HTR-8/SVneo (cell line): ENCODE measurements around the gene LRRC8E.
A peak's percentile ranks its signal among the peaks of the same experiment; 100 is the strongest.

Experiments used
- DNase-seq: peaks from one replicate; pipeline ENCODE4 v3.0.0; 2011; ENCODE audit warnings: low spot score, mixed read lengths; ENCODE audit not compliant: insufficient read length
- FAIRE-seq: peaks from 2 replicates; lab custom pipeline; 2011; peaks lifted over from hg19 to GRCh38; lab: Jason Lieb, UNC

LRRC8E gene

DNA sequence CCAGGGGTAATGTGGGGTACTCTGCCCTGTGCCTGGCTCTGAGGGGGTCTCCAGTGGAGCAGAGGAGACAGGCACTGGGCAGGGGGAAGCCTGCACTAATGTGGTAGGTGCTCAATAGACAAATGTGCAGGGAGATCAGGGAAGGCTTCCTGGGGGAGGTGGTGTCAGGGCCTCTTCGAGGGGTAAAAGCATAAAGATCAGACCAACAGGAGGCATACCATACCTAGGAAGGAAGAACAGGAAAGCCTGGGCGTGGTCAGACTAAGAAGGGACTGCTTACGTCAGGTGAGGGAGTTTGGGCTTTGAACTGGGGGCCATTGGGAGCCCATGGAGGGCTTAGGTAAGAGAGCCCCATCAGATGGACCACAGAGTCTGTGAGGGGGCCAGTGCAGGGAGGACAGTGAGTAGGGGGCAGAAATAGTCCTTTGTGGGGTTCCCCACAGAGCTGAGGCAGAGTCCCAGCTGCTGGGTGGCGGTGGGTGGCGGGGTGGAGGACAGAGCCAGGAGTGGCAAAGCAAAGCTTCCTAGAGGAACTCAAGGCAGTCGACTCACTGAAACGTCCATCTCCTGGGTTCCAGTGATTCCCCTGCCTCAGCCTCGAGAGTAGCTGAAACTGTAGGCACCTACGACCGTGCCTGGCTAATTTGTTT lies 22.9 kb upstream of the LRRC8E start:
- FAIRE-seq (no peak), DNase-seq (no peak)

DNA sequence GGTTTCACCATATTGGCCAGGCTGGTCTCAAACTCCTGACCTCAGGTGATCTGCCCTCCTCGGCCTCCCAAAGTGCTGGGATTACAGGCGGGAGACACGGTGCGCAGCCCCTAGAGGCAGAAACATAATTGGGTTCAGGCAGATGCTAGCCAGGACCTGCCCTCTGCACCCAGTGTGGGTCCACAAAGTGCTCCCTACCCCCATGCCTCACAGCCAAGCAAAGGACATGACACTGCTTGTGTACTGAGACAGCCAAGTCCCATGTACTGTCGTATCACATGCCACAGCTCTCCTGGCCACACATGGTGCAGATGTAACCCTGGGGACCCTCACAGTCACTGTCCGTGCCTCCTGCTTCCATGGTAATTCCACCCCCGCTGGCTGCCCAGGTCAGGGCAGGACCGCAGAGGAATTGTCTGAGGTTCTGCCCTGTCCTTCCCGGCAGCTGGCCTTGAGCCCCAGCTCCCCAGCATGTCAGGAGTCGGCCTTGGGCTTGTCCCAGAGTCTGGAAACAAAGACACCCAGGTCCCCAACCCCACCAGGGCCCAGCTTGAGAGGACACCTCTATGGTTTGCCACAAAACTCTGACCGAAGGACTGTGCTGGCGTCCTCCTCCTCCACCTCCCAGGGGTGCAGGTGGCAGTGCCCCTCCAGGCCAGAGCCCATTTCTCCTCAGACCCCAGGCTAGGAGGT lies 21.8 kb upstream of the LRRC8E start:
- DNase-seq (no peak), FAIRE-seq (peak; percentile 42)

GRCh38 chr19:7867092-7867844 lies 21.0 kb upstream of the LRRC8E start:
- DNase-seq (no peak), FAIRE-seq (no peak)

GRCh38 chr19:7868326-7868670 lies 20.0 kb upstream of the LRRC8E start:
- DNase-seq (no peak), FAIRE-seq (no peak)

GRCh38 chr19:7868671-7869452 lies 19.4 kb upstream of the LRRC8E start:
- FAIRE-seq (peak; percentile 67), DNase-seq (peak; percentile 75)

- no peak for DNase-seq
- no peak for FAIRE-seq
These were observed 18.8 kb upstream of the LRRC8E start for GRCh38 chr19:7869453-7869909.

DNA sequence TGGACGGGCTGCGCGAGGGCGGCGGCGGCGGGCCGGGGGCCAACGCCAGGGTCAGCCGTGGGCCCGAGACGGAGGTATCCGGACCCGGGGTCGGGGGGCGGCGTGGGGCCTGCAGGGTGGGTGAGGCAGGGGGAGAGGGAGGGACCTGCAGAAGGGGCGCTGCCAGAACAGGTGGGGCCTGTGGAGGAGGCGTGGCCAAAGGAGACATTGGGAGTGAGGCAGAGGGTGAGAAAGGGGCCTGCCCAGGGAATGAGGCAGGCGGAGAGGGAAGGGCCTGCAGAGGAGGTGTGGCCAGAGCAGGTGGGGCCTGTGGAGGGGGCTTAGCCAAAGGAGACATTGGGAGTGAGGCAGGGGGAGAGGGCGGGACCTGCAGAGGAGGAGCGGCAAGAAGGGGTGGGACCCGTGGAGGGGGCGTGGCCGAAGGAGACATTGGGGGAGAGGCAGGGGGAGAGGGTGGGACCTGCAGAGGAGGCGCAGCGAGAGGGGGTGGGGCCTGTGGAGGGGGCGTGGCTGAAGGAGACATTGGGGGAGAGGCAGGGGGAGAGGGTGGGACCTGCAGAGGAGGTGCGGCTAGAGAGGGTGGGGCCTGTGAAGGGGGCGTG lies 18.3 kb upstream of the LRRC8E start:
- FAIRE-seq (no peak), DNase-seq (no peak)

DNA sequence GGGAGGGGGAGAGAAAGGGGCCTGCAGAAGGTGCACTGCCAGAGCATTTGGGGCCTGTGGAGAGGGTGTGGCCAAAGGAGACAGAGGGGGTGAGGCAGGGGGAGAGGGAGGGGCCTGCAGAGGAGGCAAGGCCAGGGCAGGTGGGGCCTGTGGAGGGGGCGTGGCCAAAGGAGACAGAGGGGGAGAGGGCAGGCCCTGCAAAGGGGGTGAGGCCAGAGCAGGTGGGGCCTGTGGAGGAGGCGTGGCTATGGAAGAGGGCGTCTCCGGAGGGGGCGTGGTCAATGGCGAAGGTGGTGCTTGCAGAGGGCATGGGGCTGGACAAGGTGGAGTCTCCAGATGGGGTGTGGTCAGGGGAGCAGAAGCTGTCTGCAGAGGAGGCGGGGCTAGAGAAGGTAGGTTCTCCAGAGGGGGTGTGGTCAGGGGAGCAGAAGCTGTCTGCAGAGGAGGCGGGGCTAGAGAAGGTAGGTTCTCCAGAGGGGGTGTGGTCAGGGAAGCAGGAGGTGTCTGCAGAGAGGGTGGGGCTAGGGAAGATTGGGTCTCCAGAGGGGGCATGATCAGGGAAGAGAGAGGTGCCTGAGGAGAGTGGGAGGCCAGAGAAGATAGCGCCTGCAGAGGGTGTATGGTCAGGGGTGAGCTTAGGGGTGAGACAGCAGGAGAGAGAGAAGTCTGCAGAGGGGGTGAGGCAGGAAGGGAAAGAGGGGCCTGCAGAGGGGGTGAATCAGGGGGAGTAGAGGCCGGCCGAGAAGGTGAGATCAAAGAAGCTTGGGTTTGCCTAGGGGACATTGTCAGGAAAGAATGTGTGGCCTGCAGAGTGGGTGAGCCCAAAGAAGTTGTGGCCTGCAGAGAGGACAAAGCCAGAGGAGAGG lies 17.5 kb upstream of the LRRC8E start:
- peak; percentile 55 for FAIRE-seq
- peak; percentile 51 for DNase-seq

DNA sequence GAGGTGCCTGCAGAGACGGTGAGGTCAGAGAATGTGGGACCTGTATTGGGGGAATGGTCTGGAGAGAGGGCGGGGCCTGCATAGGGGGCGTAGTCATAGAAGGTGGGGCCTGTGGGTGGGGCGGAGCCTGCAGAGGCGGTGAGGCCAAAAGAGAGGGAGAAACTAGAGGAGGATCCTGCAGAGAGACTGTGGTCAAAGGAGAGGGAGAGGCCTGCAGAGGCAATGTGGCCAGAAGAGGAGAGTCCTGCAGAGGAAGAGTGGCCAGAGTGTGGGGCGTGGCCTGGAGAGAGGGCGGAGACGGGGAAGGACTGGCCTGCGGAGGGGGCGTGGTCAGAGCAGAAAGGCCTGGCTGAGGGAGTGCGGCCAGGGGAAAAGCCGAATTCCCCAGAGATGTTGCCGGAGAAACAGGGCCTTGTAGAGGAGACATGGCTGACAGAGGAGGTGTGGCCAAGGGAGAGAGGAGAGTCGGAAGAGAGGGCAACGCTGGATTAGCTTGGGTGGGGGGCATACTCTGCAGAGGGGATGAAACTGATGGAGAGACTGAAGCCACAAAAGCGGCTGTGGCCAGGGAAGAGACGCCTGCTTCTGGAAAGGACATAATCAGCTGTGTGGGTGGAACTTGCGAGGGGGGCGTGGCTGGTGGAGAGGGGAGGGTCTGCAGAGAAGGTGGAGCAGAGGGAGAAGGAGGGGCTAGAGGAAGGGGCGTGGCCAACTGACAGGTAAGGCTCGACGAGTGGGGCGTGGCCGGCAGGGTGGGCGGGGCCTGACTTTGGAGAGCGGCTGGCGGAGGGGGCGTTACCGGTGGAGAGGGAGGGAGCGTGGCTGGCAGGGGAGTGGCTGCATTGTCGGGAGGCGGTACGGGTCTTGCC lies 16.6 kb upstream of the LRRC8E start:
- peak; percentile 81 for FAIRE-seq
- DNase-seq, result peak; percentile 80

- DNase-seq (no peak), FAIRE-seq (no peak)
These were observed 15.8 kb upstream of the LRRC8E start for GRCh38 chr19:7872306-7873204.

GRCh38 chr19:7873304-7874075 lies 14.8 kb upstream of the LRRC8E start:
- FAIRE-seq, result no peak
- DNase-seq, result no peak

DNA sequence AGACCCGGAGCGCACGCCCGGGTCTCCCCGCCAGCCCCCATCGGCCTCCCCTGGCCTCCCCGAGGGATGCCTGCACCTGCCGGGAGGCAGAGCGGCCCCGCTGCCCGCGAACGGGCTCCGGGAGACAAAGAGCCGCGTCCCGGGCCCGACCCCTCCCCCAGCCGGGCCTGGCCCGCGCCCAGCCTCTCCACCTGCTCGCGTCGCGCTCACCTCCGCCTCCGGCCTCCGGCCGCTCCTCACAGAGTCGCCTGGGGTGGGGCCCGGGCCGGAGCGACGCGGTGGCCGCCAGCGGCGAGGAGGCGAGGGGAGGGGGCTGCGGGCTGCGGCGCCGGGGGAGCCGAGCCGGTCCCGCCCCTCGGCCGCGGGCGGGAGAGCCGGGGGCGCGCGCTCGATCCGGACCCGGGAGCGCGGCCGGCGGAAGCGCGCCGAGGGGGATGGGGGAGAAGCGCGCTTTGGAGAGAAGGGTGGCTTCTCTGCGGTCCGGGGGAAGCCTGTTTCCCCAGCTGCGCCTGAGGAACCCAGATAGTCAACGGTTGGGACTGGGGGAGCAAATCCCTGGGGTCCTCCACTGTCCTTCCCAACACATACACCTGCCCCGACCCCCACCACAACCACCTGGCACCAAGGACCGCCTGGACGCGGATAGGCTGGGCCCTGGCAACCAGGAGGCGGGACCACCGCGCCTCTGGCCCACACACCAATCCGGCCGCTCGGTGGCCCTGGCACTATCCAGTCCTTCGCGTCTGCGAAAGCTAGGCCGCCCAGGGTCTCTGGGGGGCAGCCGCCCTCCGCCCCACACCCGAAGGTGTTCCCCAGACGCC lies 14.0 kb upstream of the LRRC8E start, which contains the start of gene PRR36:
TSS of gene PRR36 (minus strand) at position 315 of the 821 bp plus-strand sequence. CDS start 701 bp downstream, outside the sequence.
- peak; percentile 69 for FAIRE-seq
- peak; percentile 80 for DNase-seq

DNA sequence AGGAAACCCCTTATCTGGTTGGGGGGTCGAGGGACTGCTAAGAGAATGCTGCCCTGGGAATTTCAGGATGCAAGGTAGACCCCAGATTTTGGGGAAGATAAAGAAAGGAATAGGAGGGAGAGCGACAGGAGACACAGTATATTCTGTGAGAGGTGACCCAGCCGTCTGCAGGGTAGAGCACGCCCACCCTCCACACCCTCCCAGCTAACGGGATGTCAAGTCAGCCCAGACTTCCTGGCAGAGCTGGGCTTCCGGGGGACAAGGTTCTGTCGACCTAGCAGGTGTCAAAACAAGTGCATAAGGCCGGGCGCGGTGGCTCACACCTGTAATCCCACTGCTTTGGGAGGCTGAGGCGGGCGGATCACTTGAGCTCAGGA lies 13.4 kb upstream of the LRRC8E start:
- DNase-seq (no peak), FAIRE-seq (no peak)

- DNase-seq (no peak), FAIRE-seq (no peak)
These were observed 11.0 kb upstream of the LRRC8E start for GRCh38 chr19:7877249-7877836.

- no peak for FAIRE-seq
- no peak for DNase-seq
These were observed 9.1 kb upstream of the LRRC8E start for GRCh38 chr19:7879111-7879807.
